Dendritic cell treated with granulocyte-macrophage colony-stimulating factor and Interleukin-4, amounts not matched to agents 40 ng/mL and 50 ng/mL, for 4 days (primary cell): ENCODE measurements around the gene TBC1D3G.
"Not testable (repeated sequence)": the region's sequence is repeated elsewhere in the genome, so short reads cannot be mapped to it uniquely, and the experiment has no call there.

Experiments used
- H3K27ac Mint-ChIP-seq: one replicate; pipeline ENCODE4 v1.8.0; 2022; ENCODE audit warnings: mild to moderate bottlenecking, mixed read lengths
- H3K27me3 Mint-ChIP-seq: one replicate; pipeline ENCODE4 v1.8.0; 2022; ENCODE audit warnings: mild to moderate bottlenecking, mixed read lengths
- H3K36me3 Mint-ChIP-seq: one replicate; pipeline ENCODE4 v1.8.0; 2022; ENCODE audit warnings: low read depth, mixed read lengths
- H3K4me1 Mint-ChIP-seq: one replicate; pipeline ENCODE4 v1.8.0; 2022; ENCODE audit warnings: low read depth, mixed read lengths
- H3K4me3 Mint-ChIP-seq: one replicate; pipeline ENCODE4 v1.8.0; 2022; ENCODE audit warnings: mild to moderate bottlenecking, moderate library complexity, mixed read lengths
- H3K9me3 Mint-ChIP-seq: one replicate; pipeline ENCODE4 v1.8.0; 2022; ENCODE audit warnings: mixed read lengths
- intact Hi-C: fragments of 100-400 bp; cut with micrococcal nuclease; formaldehyde crosslinking; loops from one replicate; pipeline ENCODE4 v1.15.0; 2022

Gene TBC1D3G

DNA sequence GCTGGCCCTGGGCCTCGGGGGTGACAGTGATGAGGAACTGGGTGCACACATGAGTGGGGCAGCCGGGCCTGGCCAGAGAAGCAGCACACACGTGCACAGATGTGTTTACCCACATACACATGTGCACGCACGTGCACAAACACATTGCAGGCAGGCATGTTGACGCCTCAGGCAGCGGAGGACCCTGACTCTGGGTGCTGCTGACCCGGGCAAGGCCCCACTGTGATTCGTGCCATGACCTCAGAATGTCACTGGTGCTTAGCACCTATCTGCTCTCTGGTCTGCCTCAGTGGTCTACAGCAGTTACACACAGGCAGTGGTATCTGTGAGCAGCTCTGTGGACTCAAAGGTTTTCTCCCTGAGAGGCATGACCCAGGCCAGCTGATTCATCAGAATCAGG lies at the start of gene TBC1D3G:
TBC1D3G (plus strand) TSS at position 301 of the 400 bp plus-strand sequence. CDS start 1,528 bp downstream, outside the sequence.
- H3K4me1 Mint-ChIP-seq, H3K36me3 Mint-ChIP-seq, intact Hi-C loops, H3K27me3 Mint-ChIP-seq, H3K27ac Mint-ChIP-seq, H3K4me3 Mint-ChIP-seq, H3K9me3 Mint-ChIP-seq: not testable (repeated sequence)

DNA sequence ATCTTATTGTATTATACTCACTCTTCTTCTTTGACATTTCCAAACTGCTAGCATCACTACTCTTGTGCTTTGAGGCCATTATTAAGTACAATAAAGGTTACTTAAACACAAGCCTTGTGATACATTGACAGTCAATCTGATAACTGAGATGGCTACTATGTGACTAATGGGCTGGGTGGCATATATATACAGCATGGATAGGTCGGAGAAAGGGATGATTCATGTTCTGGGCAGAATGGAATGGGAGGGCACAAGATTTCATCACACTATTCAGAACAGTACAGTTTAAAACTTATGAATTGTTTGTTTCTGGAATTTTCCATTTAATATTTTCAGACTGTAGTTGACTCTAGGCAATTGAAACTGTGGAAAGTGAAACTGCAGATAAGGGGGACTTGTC lies 40.4 kb upstream of the TBC1D3G start:
- intact Hi-C loops, H3K36me3 Mint-ChIP-seq, H3K27ac Mint-ChIP-seq, H3K27me3 Mint-ChIP-seq, H3K4me1 Mint-ChIP-seq, H3K9me3 Mint-ChIP-seq, H3K4me3 Mint-ChIP-seq: not testable (repeated sequence)

DNA sequence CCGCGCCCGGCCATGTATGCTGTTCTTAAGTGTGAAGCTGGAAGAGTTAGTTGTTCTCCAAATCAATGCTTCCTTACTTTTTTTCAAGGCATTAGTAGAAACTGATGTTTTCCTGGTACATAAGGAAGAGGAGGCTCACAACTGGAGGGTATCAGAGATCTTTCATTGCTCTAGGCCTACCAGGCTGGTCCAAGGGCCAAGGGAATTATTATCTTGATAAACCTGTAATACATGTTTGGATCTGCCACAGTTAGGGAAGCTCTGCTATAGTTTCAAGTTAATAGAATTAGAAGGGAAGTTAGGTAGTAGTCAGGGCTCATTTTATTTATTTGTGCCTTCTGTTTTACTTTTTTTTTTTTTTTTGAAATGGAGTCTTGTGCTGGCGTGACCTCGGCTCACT lies 39.5 kb upstream of the TBC1D3G start:
- H3K4me1 Mint-ChIP-seq, H3K4me3 Mint-ChIP-seq, H3K27me3 Mint-ChIP-seq, H3K9me3 Mint-ChIP-seq, H3K27ac Mint-ChIP-seq, intact Hi-C loops, H3K36me3 Mint-ChIP-seq: not testable (repeated sequence)

DNA sequence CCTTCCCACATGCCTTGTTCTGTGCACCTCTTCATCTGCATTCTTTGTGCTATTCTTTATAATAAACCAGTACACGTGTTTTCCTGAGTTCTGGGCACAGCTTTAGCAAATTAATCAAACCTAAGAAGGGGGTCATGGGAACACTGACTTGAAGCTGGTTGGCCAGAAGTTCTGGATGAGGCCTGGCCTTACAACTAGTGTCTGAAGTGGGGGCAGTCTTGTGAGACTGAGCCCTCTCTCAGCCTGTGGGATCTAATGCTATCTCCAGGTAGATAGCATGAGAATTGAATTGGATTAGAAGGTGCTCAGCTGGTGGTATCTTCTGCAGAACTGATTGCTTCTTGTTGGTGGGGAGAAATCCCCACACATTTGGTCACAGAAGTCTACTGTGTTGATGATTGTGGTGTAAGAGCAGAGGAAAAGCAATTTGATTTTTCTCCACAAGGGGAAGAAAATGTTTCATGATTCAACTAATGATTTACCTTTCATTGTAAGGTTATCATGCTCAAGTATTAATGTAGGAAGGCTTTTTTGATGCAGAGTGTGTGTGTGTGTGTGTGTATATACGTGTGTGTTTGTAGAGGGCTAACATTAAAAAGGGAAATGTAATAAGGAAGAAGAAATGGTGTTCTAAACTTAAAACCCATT lies 33.6 kb upstream of the TBC1D3G start:
- H3K27ac Mint-ChIP-seq, H3K4me1 Mint-ChIP-seq, H3K4me3 Mint-ChIP-seq, H3K36me3 Mint-ChIP-seq, intact Hi-C loops, H3K27me3 Mint-ChIP-seq, H3K9me3 Mint-ChIP-seq: not testable (repeated sequence)

DNA sequence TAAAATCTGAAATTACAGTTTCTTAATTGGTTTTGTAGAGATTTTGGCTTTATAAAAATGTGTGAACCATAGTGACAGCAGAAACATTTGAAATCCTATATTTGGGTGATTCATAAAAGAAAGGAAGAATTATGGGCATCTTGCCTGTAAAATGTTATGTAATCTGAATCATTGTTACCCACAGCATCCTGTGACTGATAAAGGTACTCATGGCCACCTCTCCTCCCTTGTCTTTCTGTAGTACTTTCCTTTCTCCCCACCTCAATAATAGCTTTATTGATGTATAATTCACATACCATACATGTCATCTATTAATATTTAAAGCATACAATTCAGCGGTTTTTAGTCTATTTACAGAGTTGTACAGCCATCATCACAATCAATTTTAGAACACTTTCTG lies 28.5 kb upstream of the TBC1D3G start:
- H3K27me3 Mint-ChIP-seq, intact Hi-C loops, H3K9me3 Mint-ChIP-seq, H3K36me3 Mint-ChIP-seq, H3K4me1 Mint-ChIP-seq, H3K4me3 Mint-ChIP-seq, H3K27ac Mint-ChIP-seq: not testable (repeated sequence)

DNA sequence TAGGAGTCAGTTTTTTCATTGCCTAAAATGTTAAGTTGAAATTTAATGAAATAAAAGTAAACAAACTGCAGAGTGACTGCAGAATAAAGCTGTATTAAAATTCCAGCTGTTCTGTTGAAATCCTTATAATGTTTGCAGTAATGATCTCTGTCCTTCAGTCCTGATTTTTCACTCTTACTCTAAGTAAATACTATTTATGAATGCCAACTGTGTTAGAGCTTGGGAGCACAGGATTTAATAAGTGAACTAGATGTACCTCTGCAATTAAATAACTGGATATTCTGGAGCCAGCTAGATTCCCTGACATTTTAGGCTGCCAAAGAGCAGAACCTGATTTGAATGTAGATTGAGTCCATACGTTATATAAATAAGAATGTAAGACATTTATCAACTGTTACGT lies 7.9 kb upstream of the TBC1D3G start:
- H3K4me1 Mint-ChIP-seq, H3K4me3 Mint-ChIP-seq, intact Hi-C loops, H3K27me3 Mint-ChIP-seq, H3K27ac Mint-ChIP-seq, H3K36me3 Mint-ChIP-seq, H3K9me3 Mint-ChIP-seq: not testable (repeated sequence)

DNA sequence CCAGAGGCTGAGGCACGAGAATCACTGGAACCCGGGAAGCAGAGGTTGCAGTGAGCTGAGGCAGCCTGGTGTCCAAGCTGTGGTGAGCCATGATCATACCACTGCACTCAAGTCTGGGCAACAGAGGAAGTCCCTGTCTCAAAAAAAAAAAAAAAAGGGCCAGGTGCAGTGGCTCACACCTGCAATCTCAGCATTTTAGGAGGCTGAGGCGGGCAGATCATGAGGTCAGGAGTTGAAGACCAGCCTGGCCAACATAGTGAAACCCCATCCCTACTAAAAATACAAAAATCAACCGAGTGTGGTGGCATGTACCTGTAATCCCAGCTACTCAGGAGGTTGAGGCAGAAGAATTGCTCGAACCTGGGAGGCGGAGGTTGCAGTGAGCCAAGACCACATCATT lies 38.8 kb downstream of the TBC1D3G start:
- H3K9me3 Mint-ChIP-seq, H3K27ac Mint-ChIP-seq, H3K27me3 Mint-ChIP-seq, H3K4me1 Mint-ChIP-seq, intact Hi-C loops, H3K36me3 Mint-ChIP-seq, H3K4me3 Mint-ChIP-seq: not testable (repeated sequence)

DNA sequence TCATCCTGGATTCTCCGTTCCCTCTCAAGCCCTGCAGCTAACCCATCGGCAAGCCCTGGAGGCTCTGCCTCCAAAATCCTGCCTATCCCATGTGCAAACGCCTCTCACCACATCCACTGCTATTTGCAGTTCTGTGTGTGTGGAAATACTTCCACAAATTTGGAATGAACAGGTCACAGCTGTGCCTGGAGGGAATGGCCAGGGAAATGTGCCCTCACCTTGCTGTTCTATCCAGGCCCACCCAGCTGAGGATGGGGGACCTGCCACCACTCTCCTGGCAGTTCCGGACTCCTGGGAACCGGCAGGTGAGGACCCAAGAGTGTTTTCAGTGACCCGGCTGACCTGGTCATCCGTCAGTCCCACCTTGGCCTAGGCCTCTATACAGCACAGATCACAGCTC lies 52.3 kb downstream of the TBC1D3G start:
- H3K9me3 Mint-ChIP-seq, H3K27ac Mint-ChIP-seq, H3K4me1 Mint-ChIP-seq, H3K27me3 Mint-ChIP-seq, H3K4me3 Mint-ChIP-seq, H3K36me3 Mint-ChIP-seq, intact Hi-C loops: not testable (repeated sequence)
